Measurements from ENCODE around the gene GALNT12.

Gene GALNT12

DNA sequence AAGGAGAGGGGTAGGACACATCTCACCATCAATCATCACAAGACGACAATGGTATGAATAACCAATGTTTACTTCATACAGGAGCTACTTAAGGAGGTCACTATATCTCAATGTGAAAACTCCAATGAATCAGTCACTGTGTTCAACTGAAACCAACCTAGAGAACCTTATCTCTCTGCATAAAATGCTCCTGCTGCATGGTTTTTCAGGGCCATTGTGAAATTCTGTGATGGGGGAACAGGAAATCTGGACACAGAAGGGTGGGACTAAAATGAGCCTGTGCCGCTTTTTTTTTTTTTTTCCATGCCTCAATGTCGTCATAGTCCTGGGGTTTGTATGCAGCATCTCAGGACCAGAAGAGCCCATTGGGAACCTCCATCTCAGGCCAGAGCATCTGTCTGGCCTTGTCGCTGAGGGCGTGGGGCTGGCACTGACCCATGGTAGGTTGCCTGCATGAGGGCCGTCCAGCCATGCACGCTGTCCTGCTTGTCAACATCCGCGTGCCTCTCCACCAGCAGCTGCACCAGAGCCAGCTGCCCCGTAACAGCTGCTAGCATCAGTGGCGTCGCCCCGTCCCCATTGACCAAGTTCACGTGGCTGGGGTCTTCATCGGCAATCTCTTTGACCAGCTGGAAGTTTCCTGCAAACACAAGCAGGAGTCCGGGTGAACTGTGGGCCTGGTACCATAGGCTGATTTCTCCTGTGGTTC is 23.8 kb upstream of the GALNT12 start:
- DNase-seq = no peak

DNA sequence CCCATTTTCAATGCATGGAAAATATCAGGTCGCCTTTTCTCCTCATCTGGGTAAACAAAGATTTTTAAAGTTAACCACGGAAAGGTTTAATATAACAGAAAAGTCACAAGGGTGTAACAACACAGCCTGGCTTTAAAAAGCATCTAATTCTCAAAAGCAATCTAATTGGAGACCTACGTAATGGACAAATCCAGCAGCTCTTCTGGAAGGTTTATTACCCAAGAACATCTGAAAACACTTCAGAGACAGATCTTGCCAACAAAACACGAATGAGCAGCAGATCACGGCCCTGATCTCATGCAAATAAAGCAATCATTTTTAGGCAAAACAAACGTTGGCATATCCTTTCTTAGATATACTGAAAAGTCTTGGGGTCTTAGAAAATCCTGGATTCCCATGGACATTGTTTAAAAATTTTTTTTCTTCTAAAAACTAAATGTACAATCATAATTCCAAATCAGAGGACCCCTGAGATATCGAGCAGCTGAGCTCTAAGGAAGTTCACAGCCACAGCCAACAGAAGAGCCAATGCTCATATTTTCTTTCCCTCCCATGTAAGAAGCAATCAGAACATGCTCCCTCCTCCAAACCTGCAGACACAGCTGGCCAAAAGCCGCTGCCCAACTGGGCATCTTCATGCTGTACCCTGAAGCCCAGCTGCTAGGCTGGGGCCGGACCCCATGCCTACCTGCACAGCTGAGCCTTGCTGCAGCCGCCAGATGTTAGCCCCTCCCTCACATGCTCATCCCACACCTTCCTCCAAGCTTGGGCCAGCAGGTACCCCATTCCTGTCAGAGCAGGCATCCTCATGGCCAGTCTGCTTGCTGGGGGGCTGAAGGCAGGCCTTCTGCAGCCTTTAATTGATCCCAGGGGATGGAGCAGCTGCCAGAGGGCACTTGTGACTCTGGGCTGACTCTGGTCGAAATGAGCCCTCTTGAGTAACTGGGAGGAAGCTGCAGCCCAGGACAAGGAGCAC is 22.4 kb upstream of the GALNT12 start:
- DNase-seq = no peak

DNA sequence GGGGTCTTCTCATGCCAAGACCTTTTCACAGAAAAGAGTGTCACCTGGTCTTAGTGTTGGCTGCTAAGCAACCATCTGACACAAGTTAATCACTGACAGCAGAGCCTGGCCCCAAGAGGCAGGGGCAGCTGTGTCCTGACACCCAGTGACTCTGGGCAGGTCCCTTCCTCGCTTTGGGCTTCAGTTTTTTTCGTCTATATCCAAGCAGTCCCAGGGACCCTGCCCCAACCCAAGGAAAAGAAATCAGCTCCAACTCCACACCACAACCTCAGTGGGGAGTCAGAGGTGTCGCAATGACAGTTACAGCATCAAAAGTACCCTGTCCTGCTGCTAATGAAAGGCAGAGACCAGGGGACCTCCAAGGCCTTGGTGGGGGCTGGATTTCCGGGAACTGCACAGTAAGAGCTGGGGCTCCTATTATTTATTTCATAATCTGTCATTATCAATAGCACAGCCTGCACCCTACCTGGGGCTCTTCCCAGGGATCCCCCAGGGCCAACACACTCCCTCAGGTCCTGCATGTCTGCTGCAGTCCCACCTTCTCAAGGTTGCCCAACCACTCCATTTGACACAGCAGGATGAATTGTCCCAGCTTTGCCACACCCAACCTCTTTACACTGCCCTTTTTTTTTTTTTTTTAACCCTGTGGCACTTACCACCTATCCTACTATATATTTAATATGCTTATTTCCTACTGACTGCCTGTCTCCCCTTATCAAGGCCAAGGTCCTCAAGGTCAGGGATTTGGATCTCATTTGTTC is 20.5 kb upstream of the GALNT12 start:
- no peak for DNase-seq

DNA sequence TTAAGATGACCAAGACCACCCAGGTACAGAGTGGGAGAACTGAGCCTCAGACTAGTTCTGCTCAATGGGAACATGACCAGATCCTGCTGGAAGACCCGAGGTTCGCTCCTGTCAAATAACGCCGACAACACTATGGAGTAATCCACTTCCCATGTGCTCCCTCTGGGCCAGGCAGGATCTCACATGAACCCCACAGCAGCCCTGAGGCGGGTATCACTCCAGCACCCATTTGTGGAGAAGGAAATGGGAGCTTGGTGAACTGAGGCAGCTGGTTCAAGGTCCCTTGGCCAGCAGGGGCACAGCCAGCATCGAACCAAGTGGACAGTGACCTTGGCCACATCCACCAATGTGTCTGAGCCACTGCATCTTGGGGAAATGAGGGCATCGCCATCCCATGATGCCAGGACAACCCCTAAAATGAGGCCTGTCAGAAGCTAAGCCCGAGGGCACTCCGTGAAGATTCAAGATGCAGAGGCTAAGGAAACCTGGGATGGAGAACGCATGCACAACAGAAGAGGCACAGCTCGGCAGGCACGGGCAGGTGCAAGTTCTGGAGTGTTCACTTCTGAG is 19.6 kb upstream of the GALNT12 start:
- DNase-seq = no peak

DNA sequence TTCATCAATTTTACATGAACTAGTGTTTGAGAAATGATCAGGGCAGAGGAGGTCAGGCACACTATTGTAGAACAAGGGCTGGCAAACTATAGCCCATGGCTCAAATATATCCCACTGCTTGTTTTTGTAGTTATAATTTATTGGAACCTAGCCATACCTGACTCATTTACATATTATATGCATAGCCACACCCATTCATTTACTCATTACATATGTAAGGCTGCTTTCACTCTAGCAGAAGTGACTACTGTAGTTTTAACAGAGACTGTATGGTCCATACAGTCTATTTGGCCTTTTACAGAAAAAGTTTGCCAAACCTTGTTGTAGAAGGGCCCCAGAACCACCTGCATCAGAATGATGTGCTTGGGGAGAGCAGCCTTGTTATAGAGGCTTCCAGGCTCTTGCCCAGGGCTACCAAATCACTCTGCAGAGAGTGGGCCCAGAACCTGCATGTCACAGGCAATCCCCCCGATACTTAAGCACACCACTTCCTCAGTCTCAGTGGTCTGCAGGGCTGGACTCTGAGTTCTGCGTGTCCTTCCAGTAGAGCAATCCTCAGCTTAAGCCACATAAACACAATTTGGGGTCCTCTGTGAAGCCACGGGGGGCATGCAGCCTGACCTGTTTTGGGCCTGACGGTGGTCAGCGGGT is 17.9 kb upstream of the GALNT12 start:
- no peak for DNase-seq

DNA sequence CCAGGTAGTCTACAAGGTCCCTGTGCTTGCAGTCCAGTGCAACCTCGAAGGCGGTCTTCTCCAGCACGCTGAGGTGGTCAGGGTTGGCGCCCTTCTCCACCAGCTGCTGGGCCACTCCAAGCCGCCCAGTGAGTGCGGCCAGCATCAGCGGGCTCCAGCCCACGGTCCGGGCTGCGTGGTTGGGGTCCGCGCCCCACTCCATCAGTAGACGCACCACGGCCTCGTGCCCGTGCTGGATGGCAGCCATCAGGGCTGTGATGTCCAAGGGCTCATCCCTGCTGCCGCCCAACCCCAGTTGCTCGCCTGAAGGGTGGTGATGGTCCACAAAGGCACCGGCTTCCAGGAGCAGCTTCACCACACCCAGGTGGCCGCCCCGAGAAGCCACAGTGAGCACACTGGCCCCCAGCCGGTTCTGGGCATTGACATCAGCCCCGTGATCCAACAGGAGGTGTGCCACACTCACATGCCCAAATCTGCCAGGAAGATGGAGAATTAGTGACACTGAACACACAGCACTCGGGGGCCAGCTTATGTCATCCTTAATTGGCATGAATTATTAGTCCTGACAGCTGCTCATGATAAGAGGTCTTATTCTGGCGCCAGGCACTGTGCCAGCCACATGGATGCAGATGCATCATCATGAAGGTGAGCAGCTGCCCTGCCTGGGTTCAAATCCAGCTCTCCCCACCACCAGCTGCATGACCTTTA is 17.2 kb upstream of the GALNT12 start:
- DNase-seq = no peak

DNA sequence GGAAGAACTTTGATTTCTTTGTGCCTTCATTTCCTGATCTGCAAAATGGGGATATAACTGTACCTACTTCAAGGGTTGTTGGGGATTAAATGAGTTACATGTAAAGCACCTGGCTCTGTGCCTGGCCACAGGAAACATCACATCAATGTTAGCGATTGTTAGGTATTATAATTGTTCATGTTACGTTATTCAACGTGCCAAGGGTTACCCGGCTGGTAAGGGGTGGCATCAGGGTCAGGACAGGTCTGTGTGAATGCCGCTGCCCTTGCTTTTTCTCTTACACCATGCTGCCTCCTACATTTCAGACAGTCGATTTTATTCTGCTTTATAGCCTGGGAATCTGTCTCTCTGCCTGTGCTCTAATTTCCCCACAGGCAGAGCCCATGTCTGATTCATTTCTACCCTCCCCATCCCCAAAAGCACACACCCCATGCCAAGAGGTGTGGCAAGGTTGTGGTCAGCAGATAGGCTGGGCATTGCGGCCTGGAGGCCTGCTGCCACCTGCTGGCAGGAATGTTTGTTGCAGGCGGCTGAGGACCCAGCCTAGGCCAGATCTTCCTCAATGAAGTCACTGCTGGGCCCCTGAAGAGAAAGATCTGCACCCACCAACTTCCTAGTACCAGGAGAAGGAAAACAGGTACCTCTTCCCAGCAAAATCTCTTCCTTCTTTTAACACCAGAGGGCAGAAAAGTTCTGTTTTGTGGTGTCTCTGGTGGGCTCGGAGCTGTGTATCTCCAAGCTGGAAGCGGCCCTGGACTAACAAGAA is 16.4 kb upstream of the GALNT12 start:
- DNase-seq = peak; percentile 66 to 76

DNA sequence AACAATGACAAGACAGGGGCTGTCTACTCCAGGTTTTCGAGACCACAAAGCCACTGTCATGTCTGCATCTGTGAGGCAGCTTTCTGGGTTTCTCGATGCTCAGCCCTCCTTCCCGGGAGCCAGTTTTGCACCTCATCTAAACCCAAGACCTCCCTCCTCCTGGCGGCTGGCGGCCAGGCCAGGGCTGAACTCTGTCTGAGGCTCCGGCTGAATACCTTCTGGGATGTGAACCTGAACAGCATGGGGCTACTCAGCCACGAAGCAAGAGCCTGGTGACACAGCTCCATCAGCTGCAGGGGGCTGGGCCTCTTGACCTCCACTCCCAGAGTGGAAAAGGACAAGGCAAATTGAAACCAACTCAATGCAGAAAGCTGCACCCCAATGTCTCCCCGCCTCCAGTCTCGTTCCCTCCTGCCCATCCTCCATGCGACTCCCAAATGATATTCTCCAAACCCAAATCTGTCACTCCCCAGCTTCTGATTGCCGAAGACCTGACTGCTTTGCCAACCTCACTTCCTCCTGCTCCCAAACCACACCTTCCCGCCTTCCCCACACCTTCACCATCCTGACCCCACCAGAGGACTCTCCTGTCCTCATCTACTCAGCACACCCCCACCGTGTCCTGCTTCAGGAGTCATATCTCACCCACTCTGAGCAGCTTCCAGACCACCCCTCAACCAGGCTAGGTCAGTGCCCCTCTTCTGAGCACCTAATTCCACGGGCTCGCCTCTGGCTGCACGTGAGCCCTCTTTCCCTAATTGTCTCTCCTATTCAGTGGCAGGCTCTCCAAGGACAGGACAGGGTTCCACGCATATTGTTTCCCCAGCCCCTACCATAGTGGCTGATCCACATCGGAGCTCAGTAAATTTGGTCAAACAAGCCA is 15.6 kb upstream of the GALNT12 start:
- DNase-seq = no peak

DNA sequence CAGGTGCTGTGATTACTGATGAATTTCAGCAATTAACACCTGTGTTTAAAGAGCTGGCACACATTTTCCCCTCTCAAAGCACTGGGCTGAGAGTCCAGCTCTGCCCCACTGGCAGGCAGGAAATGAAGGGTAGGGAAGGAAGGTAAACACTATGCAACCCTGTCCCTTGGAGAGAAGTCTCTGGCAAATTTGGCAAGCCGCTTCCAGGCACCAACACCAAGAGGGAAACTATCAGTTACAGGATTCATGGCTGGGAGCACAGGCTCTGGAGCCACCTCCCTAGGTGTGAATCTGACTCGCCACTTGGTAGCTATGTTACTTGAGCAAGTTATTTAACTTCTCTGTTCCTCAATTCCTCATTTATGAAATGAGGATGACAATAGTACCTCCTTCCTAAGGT is 14.4 kb upstream of the GALNT12 start:
- DNase-seq = no peak

DNA sequence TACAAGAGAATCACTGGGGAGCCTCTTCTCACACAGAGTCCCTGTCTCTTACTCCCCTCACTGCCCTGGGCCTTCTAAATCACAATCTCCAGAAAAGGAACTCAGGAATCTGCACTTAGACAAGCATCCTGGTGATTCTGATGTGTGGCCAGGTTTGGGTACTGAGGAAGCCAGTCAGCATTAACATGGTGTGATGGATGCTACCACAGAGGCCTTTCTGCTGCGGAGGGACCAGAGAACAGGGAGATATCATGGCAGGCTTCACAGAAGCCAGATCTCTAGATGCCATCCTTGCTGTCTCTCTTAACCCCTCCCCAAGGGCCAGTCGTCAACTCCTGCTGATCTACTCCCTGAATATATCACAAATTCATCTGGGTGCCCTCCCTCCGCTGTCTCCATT is 12.7 kb upstream of the GALNT12 start:
- DNase-seq = no peak

DNA sequence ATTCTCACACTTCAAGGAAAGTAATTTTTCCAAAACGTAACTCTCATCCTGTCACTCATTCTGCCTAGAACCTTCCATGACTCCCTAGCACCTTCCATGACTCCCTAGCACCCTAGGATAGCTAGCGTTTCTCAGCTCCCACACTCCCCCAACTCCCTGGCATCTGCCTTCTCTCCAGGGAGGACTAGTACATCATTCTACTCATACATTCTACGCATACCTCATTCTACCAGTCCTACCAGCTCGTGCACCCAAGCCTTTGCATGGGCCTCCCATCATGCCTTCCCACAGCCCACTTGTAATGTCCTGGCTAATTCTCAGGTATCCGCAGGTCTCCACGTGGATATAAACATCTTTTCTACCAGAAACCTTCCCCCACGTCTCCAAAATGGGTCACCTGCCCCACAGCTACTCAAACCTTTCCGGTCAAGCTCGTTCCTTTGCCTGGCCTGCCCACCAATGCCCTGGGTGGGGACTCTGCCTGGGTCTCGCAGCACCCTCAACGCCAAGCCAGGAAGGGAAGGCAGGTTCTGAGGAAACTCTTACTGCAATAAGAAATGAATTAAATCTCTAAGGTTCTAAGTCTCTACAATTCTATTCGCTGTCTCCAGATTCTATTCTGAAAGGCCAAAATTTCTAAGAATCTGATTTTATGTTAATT is 12.0 kb upstream of the GALNT12 start:
- DNase-seq = no peak

DNA sequence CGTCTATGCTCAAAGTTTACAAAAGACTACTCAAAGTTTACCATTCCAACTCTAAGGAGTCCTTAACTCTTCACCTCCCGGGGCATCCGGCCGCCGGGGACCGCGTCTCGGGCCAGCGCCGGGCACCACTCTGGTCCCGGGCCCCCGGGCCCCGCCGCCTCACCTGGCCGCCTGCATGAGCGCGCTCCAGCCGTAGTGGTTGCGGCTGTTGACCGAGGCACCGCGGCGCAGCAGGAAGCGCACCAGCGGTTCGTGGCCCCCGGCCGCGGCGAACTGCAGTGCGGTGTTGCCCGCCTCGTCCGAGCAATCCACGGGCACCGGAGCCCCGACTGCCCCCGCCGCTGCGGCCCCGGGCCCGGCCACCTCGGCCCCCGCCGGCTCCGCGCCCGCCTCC is 11.5 kb upstream of the GALNT12 start:
- DNase-seq = peak; percentile 35 to 46

DNA sequence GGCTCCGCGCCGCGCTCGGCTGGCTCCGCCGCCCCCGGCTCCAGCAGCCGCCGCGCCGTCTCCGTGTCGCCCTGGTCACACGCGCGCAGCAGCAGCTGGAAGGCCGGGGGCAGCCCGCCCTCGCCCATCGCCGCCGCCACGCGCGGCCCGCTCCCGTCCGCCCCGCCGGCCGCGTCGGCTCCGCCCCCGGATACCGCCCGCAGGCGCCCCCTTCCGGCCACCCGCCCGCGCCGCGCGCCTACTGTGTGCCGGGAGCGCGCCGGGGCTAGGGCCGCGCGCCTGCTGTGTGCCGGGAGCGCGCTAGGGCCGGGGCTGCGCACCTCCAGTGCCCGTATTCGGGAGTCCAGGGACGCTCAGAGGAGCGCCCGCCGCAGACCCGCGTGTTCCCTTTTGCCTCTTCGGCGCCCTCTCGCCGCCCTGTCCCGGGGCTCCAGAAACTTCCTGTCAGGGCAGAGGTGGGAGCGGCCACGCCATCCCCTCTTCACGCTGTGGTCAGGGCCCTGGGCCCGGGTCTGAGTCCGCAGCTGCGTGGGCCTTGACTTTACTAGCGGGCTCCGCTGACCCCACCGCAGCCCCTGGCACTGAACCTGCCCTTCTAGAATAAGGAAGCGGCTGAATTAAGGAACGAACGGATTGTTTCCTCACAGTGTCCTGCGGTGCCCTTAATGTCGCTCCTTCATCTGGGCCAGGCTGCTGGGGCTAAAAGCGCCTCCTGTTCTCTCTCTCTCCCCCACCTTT is 10.9 kb upstream of the GALNT12 start, which contains the start of gene ANKS6:
TSS of gene ANKS6 (minus strand) at position 192 of the 738 bp plus-strand sequence. CDS start at position 128, 64 bp downstream.
- peak; percentile 84 to 89 for DNase-seq

DNA sequence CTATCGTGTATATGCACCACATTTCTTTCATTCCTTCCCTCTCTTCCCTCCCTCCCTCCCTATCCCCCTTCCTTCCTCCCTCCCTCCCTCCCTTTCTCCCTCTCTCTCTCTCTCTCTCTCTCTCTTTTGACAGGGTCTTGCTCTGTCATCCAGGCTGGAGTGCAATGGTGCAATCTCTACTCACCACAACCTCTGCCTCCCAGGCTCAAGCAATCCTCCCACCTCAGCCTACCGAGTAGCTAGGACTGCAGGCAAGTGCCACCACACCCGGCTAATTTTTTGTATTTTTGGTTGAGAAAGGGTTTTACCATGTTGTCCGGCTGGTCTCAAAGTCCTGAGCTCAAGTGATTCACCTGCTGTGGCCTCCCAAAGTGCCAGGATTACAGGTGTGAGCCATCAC is 10.0 kb upstream of the GALNT12 start:
- DNase-seq = no peak

DNA sequence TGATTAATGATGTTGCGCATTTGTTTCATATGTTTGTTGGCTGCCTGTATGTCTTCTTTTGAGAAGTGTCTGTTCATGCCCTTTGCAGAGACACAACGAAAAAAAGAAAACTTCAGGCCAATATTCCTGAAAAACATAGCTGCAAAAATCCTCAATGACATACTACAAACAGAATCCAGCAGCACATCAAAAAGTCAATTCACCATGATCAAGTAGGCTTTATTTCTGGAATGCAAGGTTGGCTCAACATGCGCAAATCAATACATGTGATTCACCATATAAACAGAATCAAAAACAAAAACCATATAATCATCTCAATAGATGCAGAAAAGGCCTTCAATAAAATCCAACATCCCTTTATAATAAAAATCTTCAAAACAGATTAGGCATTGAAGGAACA is 9.2 kb upstream of the GALNT12 start:
- no peak for DNase-seq

DNA sequence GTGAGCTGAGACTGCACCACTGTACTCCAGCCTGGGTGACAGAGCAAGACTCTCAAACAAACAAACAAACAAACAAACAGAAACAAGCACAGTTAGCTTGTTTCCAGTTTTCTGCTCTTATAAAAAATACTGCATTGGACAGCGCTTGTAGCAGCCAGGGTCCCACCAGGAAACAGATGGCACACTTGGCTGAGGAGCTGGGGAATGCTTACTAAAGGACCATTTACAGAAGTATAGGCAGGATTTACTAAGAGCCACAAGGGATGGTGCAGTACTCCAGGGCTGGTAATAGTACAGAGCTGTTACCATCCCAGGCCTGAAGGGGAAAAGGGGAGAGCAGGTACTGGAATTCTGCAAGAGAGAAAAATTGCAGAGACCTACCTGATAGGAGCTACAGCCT is 5.9 kb upstream of the GALNT12 start:
- no peak for DNase-seq

DNA sequence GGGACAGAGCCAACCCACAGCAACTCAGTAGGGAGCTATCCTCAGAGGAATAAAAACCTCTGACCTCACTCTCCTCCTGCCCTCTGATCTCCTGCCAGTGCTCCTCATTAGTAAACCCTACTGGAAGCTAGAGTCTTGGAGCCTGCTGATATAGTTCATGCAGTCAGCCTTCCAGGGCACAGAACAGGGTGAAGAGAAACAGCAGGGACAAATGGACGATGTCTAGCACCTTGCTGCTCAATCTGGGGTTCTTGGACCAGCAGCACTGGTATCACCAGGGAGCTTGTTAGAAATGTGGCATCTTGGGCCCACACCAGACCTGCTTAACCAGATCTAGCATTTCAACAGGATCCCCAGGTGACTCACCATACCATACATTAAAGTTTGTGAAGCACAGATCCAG is 5.5 kb upstream of the GALNT12 start:
- DNase-seq = no peak

DNA sequence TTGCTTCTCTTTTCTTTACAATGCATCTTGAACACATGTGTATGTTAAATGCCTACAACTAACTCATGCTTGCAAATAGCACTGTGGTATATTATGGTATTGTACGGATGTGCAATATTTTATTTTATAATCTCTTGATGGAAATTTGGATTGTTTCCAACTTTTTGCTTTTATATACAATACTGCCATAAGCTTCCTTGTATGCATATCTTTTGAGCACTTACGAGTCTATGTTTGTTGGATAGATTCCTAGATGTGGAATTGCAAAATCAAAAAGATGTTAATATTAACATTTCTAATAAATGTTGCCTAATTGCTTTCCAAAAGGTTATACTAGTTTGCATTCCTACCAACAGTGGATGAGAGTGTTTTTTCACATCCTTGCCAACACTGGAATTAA is 3.4 kb upstream of the GALNT12 start:
- no peak for DNase-seq

Measured in stimulated activated CD4-positive, alpha-beta T cell treated with anti-CD3 and anti-CD28 coated beads, Interleukin-2, amount 100 ng/mL, for 24 hours (primary cell).